Neural crest cell (in vitro differentiated cells): Measurements from ENCODE around the gene DSCAM. TPM values are rescaled to one million over a fixed set of nuclear protein-coding genes. Genes with fewer than 3 reads are reported as not detected.
A peak's percentile ranks its signal among the peaks of the same experiment; 100 is the strongest.

Experiments used
- DNase-seq: peaks from one replicate; pipeline ENCODE4 v3.0.0; 2021; ENCODE audit warnings: low read depth, mixed read lengths, low spot score
- H3K27ac Mint-ChIP-seq: one replicate; pipeline ENCODE4 v1.8.0; 2021; ENCODE audit warnings: mild to moderate bottlenecking, mixed read lengths; ENCODE audit not compliant: unreplicated experiment
- H3K27me3 Mint-ChIP-seq: 2 replicates; pipeline ENCODE4 v1.8.0; 2021; ENCODE audit warnings: low read depth, mild to moderate bottlenecking, mixed read lengths
- H3K36me3 Mint-ChIP-seq: 2 replicates; pipeline ENCODE4 v1.8.0; 2021; ENCODE audit warnings: low read depth, mild to moderate bottlenecking, mixed read lengths
- H3K4me1 Mint-ChIP-seq: 2 replicates; pipeline ENCODE4 v1.8.0; 2021; ENCODE audit warnings: mixed read lengths
- H3K4me3 Mint-ChIP-seq: one replicate; pipeline ENCODE4 v1.8.0; 2021; ENCODE audit warnings: mild to moderate bottlenecking, mixed read lengths
- H3K9me3 Mint-ChIP-seq: 2 replicates; pipeline ENCODE4 v1.8.0; 2021; ENCODE audit warnings: mixed read lengths
- total RNA-seq: library from RNA; stranded (reverse); gene quantifications from 2 replicates; pipeline ENCODE4 v1.2.1, GENCODE V29; 2021
- TF ChIP-seq, protein P1 (sequence below): fragments of 200-600 bp; sonication (generic); conservative IDR thresholded peaks from 2 replicates; pipeline ENCODE4 v1.5.0; 2021; ENCODE audit warnings: antibody characterized with exemption, mild to moderate bottlenecking

Gene DSCAM
- total RNA-seq, 1 donor from 2014 or later: 0.19 TPM

DNA sequence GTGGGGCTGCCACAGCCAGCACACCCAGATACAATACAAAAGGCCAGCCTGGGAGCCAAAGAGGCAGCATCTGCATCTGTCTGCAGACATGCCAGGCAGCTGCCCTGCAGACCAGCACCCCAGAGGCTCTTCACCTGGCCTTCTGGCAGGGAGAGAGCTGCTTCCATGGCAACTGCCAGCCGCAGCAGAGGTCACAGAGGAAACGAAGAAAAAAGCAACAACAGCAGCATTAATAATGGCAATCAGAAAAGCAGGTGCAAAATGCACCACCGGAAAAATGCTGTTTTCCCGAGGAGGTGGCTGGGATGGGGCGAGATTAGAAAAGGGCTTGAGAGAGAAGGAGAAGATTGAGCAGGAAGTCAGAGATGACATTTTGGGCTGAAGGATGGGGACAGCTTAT is 670.2 kb downstream of the DSCAM start:
- no peak overlapping the region for H3K27ac Mint-ChIP-seq
- H3K36me3 Mint-ChIP-seq: peaks cover 2% of the 10 kb centered on the region
- H3K9me3 Mint-ChIP-seq: peaks cover 4% of the 10 kb centered on the region
- H3K4me3 Mint-ChIP-seq: no peak overlapping the region
- peaks cover 25% of the 10 kb centered on the region for H3K27me3 Mint-ChIP-seq
- H3K4me1 Mint-ChIP-seq: peaks cover 11% of the 10 kb centered on the region
- TF ChIP-seq, protein P1, sequence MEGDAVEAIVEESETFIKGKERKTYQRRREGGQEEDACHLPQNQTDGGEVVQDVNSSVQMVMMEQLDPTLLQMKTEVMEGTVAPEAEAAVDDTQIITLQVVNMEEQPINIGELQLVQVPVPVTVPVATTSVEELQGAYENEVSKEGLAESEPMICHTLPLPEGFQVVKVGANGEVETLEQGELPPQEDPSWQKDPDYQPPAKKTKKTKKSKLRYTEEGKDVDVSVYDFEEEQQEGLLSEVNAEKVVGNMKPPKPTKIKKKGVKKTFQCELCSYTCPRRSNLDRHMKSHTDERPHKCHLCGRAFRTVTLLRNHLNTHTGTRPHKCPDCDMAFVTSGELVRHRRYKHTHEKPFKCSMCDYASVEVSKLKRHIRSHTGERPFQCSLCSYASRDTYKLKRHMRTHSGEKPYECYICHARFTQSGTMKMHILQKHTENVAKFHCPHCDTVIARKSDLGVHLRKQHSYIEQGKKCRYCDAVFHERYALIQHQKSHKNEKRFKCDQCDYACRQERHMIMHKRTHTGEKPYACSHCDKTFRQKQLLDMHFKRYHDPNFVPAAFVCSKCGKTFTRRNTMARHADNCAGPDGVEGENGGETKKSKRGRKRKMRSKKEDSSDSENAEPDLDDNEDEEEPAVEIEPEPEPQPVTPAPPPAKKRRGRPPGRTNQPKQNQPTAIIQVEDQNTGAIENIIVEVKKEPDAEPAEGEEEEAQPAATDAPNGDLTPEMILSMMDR: no peak
- no peak for DNase-seq

DNA sequence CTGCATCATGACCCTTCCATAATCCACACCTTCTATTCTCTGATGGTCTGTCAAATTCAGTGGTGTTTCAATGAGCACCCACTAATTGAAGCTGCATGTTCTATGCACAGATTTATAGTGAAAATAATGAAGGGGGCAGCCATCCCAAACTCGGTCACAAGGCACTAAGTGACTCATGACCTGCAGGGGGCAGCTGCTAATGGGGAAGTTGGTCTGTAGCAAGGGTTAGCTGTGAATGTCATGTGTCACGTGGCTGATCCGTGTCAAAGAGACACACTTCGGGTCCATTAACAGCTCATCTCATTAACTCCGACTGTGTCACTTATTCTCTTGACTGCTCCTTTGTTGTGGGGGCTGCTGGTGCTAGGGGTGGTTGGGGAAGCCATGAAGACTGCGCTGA is 673.1 kb downstream of the DSCAM start:
- Mint-ChIP-seq H3K4me3 (no peak overlapping the region), H3K27me3 (peaks cover 24% of the 10 kb centered on the region), H3K27ac (no peak overlapping the region), H3K36me3 (no peaks in the 10 kb centered on the region), H3K9me3 (no peaks in the 10 kb centered on the region), H3K4me1 (peaks cover 15% of the 10 kb centered on the region)
- TF ChIP-seq, protein P1: no peak
- DNase-seq: no peak

DNA sequence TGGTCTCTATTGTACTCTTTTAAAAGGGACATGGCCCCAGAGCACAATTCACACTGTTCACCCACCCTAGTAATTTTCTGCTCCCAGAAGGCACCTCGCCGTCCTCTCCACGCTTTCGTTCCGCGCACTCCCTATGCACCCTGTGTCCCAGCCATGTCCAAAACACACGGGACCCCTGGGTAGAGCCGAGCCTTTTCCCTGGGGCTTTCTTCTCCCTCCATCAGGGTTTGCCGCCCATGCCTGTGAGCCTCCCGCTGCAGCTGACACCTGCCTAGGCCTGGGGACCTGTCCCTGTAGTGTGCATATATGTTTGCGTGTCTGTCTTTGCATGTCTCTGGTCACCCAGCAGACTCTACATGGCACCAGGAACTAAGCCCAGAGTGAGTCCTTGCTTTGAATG is 677.0 kb downstream of the DSCAM start:
- TF ChIP-seq, protein P1: no peak
- H3K36me3 Mint-ChIP-seq: no peaks in the 10 kb centered on the region

DNA sequence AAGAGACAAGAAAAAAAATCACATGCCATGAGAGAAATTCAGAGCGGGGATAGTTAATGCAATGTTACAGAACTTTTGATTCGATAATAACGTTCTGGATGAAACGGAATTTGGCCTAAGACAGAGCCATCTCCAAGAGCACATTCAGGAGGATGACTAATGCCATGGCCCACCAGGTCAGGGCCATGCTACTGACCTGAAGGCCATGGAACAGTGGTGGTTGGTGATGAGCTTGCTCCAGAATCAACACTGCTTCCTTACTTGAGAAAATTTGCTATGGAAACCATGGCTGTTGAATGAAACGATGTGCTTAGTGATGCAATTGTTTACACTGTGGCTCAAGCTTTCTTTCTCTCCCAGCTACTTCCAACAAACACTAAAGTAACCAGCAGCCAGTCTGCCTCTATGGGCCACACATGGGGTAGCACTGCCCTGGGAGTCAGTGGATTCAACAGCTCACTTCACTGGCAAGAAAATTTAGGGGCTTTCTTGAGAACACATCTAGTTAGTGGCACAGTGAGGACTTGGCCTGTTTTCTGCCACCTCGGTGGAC is 680.6 kb downstream of the DSCAM start:
- Mint-ChIP-seq H3K27me3 (peaks cover 4% of the 10 kb centered on the region), H3K9me3 (no peaks in the 10 kb centered on the region), H3K27ac (no peak overlapping the region), H3K4me1 (peaks cover 17% of the 10 kb centered on the region), H3K36me3 (no peaks in the 10 kb centered on the region), H3K4me3 (no peak overlapping the region)
- no peak for DNase-seq
- TF ChIP-seq, protein P1: peak; percentile 22

More for the DNA sequence above, 677.0 kb downstream of the DSCAM start:
- peak overlapping the region; percentile 51 for H3K27ac Mint-ChIP-seq
- no peak overlapping the region for H3K4me3 Mint-ChIP-seq
- DNase-seq: no peak
- H3K4me1 Mint-ChIP-seq: peaks cover 4% of the 10 kb centered on the region
- no peaks in the 10 kb centered on the region for H3K9me3 Mint-ChIP-seq
- peaks cover 4% of the 10 kb centered on the region for H3K27me3 Mint-ChIP-seq

DNA sequence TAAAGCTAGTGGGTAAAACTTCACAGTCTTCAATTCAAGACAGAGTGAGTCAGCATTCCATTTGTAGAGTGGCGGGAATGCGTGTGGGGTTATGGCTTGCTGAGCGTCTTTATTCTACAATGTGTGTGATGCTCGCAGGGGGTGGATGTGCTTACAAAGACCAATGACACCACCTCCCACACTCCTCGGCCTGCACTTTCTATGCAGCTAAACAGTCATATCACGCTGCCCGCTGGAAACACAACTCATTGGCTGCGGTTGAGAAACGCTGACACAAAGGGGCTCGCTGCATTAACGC is 681.2 kb downstream of the DSCAM start:
- Mint-ChIP-seq H3K27me3 (peaks cover 4% of the 10 kb centered on the region), H3K9me3 (no peaks in the 10 kb centered on the region), H3K36me3 (no peaks in the 10 kb centered on the region), H3K4me1 (peaks cover 17% of the 10 kb centered on the region), H3K4me3 (no peak overlapping the region), H3K27ac (no peak overlapping the region)
- TF ChIP-seq, protein P1: no peak
- peak; percentile 31 for DNase-seq
